Transverse colon (tissue), 4 donors: Measurements from ENCODE around the gene CNNM2. TPM values are rescaled to one million over a fixed set of nuclear protein-coding genes. Genes with fewer than 3 reads are reported as not detected.

Experiments used
- DNase-seq: peaks from one replicate; pipeline ENCODE4 v3.0.0-alpha.2; 2019
- H3K27ac ChIP-seq, 4 donors: fragments of 200-600 bp; sonication (generic); 2 replicates each; pipeline ENCODE4 v1.5.1; 2016 to 2018; ENCODE audit warnings: inconsistent platforms in 4 of 4
- H3K27me3 ChIP-seq: fragments of 200-600 bp; sonication (generic); 2 replicates; pipeline ENCODE4 v1.5.1; 2017; ENCODE audit warnings: inconsistent platforms
- H3K36me3 ChIP-seq, 4 donors: fragments of 200-600 bp; sonication (generic); 2 replicates each; pipeline ENCODE4 v1.5.1; 2017 to 2019; ENCODE audit warnings: inconsistent platforms in 4 of 4
- H3K4me1 ChIP-seq, 4 donors: fragments of 200-600 bp; sonication (generic); 2 replicates each; pipeline ENCODE4 v1.5.1; 2017 to 2020; ENCODE audit warnings: inconsistent platforms in 4 of 4
- H3K4me3 ChIP-seq, 4 donors: fragments of 200-600 bp; sonication (generic); 1 replicate in 1 of 4; 2 replicates in 3 of 4; pipeline versions ENCODE4 v1.5.1 to v1.6.1; 2017 to 2019; ENCODE audit warnings: inconsistent platforms in 4 of 4
- H3K9me3 ChIP-seq, 2 donors: fragments of 200-600 bp; sonication (generic); 2 replicates each; pipeline ENCODE4 v1.5.1; 2017 to 2019; ENCODE audit warnings: inconsistent platforms in 2 of 2
- EP300 ChIP-seq: sonication (generic); formaldehyde crosslinking; IDR thresholded peaks from one replicate; pipeline ENCODE4 v1.6.1; 2017; ENCODE audit warnings: antibody characterized with exemption, low read depth
- POLR2A ChIP-seq: fragments of 450-650 bp; IDR thresholded peaks from one replicate; pipeline ENCODE4 v1.6.1; 2016; ENCODE audit warnings: antibody characterized with exemption, mild to moderate bottlenecking, moderate library complexity
- POLR2AphosphoS5 ChIP-seq, 3 donors: sonication (generic); formaldehyde crosslinking; IDR thresholded peaks; one replicate each; pipeline ENCODE4 v1.6.1; 2016; ENCODE audit warnings: antibody characterized with exemption in 3 of 3
- WGBS, 2 donors: methylation state at CpG; one replicate each; pipeline ENCODE4 v1.1.5; 2018; ENCODE audit warnings: low coverage in 1 of 2; 5-methylcytosine and 5-hydroxymethylcytosine counted together
- in situ Hi-C, 4 donors: fragments of 200-750 bp; cut with MboI; loops; one replicate each; pipeline versions ENCODE4 v1.15.0 to v1.15.1; 2017; ENCODE audit warnings: low sequenced_read_pairs in 3 of 4, low pct_ligation_motif_present in 1 of 4, low pct_unique_long_range_greater_than_20kb in 1 of 4
- intact Hi-C: fragments of 100-400 bp; cut with DNase I; formaldehyde crosslinking; loops from one replicate; pipeline ENCODE4 v1.15.1; 2023; ENCODE audit warnings: low total_unique reads
- total RNA-seq, 4 donors: library from RNA; depleted of rRNA; stranded (reverse); fragments of >200 nt; gene quantifications; one replicate each; pipeline ENCODE4 v1.1.0, GENCODE V29; 2016
- TF ChIP-seq, protein P1 (sequence below), 5 experiments: fragments of 200-600 bp in 3 of 5; fragments of 450-650 bp in 2 of 5; sonication (generic) in 3 of 5; IDR thresholded peaks; 1 replicate in 2 of 5; 2 replicates in 3 of 5; pipeline ENCODE4 v1.5.1; 2016 to 2017; ENCODE audit warnings: antibody characterized with exemption in 5 of 5, inconsistent platforms in 3 of 5, mild to moderate bottlenecking in 2 of 5, moderate library complexity in 1 of 5

CNNM2 gene
- total RNA-seq, 4 donors from 2014 or later = 48.0 to 144 (median 100) TPM

DNA sequence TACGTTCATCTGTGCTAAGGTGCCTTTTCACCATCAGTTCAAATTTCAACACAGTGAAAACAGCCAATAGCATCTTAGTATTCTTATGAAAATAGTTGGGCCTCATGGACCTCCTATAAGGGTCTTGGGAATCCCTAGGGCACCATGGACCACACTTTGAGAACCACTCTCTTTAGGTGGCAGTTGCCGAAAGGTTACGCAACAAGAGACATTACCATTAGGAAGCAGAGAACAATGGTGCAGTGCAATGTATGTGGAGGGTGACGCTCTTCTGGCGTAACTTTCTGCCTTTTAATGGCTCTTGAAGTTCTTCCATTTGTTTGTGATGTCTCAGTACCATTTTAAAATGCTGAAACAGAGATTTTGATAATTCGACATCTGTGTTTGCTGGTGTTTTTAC lies 131.1 kb downstream of the CNNM2 start:
- in situ Hi-C loops (no loop called here), intact Hi-C loops (no loop called here)
- no peak overlapping the region for H3K27ac ChIP-seq
- 87 to 100% methylated on average over 4 to 6 of the region's 6 CpGs for WGBS, 2 donors
- DNase-seq = no peak
- H3K4me3 ChIP-seq = no peak overlapping the region
- H3K36me3 ChIP-seq = no peaks in the 10 kb centered on the region
- H3K4me1 ChIP-seq = peaks cover 0 to 6% (median 0%) of the 10 kb centered on the region in 4 donors
- no peaks in the 10 kb centered on the region for H3K27me3 ChIP-seq
- TF ChIP-seq, protein P1, sequence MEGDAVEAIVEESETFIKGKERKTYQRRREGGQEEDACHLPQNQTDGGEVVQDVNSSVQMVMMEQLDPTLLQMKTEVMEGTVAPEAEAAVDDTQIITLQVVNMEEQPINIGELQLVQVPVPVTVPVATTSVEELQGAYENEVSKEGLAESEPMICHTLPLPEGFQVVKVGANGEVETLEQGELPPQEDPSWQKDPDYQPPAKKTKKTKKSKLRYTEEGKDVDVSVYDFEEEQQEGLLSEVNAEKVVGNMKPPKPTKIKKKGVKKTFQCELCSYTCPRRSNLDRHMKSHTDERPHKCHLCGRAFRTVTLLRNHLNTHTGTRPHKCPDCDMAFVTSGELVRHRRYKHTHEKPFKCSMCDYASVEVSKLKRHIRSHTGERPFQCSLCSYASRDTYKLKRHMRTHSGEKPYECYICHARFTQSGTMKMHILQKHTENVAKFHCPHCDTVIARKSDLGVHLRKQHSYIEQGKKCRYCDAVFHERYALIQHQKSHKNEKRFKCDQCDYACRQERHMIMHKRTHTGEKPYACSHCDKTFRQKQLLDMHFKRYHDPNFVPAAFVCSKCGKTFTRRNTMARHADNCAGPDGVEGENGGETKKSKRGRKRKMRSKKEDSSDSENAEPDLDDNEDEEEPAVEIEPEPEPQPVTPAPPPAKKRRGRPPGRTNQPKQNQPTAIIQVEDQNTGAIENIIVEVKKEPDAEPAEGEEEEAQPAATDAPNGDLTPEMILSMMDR (IDR thresholded peaks at IDR 0.05) = no peak
- TF ChIP-seq EP300 = no peak
- no peak for TF ChIP-seq POLR2A
- TF ChIP-seq POLR2AphosphoS5 (IDR thresholded peaks at IDR 0.05) = no peak
- H3K9me3 ChIP-seq = no peaks in the 10 kb centered on the region

DNA sequence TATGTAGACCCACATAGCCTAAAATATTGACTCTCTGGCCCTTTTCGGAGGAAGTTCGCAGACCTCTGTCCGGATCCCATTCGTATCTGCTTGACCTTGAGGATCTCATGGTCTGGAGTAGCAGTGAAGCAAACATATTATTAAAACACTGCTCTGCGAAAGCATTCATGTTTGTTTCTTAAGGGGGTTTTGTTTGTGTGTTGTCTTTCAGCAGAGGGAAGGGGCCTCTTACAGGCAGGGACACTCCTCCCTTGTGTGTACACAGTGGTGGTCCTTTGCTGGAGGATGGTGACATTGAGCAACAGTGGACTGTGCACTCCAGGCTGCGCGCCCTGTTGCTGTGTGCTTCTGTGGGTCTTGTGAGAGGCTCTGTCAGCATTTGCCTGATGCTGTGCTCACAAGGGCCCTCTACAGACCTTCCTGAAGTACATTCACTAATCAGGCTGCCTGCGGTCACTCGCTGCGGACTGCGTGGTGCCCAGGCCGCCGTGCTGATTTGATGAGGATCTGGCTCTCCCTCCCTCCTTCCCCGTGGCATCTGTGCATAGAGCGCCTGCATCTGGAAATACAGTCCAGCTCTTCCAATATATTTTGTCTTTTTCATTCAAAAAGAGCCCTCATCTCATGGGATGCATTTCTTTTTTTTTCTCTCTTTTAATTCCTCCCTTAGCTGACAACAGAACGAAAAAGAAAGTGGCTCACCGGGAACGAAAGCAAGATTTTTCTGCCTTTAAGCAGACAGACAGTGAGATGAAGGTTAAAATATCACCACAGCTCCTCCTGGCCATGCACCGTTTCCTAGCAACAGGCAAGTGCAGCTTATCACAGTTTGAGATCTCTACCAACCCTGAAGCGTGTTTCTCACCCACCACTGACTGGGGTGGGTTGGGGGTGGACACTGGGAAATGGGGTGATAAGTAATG lies 135.8 kb downstream of the CNNM2 start:
- in situ Hi-C loops = loop anchor here in 3 of 4 donors (10.0 to 25.0 kb wide), 2 partner anchors 129 to 317 kb away; partner anchors contain the start of gene WBP1L (in 2 of the 3)
- no peaks in the 10 kb centered on the region for H3K9me3 ChIP-seq
- peak; percentile 51 for DNase-seq
- H3K36me3 ChIP-seq = no peaks in the 10 kb centered on the region
- intact Hi-C loops = no loop called here
- peak overlapping the region in 2 of 4 donors; percentile 11 to 27 for H3K4me3 ChIP-seq
- H3K27ac ChIP-seq = peak overlapping the region in 3 of 4 donors; percentile 34 to 70 (median 45)
- TF ChIP-seq, protein P1 (IDR thresholded peaks at IDR 0.05) = peak in 1 of 5 experiments; percentile 22
- TF ChIP-seq EP300 = no peak
- H3K4me1 ChIP-seq = peaks cover 0 to 6% (median 0%) of the 10 kb centered on the region in 4 donors
- 49 to 62% methylated on average over 12 to 20 of the region's 20 CpGs for WGBS, 2 donors
- H3K27me3 ChIP-seq = no peaks in the 10 kb centered on the region

DNA sequence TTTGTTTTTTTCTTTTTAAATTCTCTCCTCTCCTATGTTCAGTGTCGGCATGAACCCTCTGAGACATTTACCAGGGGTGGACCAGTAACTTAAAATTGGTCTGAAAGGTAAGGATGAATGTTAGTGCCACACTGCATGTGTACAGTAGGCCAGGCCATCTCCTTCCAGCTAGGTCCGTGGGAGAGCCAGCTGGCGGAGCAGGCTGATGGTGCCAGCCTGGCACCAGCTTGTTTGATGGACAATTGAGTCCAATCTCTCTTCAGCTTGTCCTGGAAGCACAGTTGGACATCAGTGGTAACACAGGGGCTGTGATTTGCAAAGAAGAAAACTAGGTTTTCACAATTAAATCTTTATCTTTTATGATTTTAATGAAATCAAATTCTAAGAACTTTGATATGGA lies 136.5 kb downstream of the CNNM2 start:
- TF ChIP-seq POLR2AphosphoS5 (IDR thresholded peaks at IDR 0.05) = no peak
- Histone ChIP-seq H3K27ac (peak overlapping the region in 1 of 4 donors; percentile 45), H3K9me3 (no peaks in the 10 kb centered on the region), H3K4me3 (no peak overlapping the region), H3K27me3 (no peaks in the 10 kb centered on the region), H3K4me1 (peaks cover 0 to 6% (median 0%) of the 10 kb centered on the region in 4 donors), H3K36me3 (no peaks in the 10 kb centered on the region)
- no peak for DNase-seq
- intact Hi-C loops (no loop called here), in situ Hi-C loops (loop anchor here in 3 of 4 donors (10.0 to 25.0 kb wide), 2 partner anchors 130 to 317 kb away; partner anchors contain the start of gene WBP1L (in 2 of the 3))
- WGBS, 2 donors = 82 to 83% methylated on average over 3 of the region's 3 CpGs

DNA sequence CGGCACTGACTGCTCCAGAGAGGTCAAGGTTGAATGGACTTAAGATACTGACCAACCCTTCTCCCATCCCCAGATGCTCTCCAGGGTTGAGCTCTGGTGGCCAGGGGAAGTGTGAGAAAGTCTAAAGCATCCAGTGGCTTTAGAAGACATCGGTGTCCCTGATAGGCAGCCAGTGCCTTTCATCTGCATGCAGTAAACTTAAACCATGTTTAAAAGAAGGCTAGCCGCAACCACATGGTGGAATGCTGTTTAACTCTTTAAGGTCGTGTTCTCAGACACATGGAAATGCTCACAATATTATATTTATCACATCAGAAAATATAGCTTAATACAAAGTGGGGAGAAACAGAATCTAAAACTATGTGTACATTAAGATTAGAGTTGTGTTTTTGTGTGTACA lies 137.0 kb downstream of the CNNM2 start:
- Histone ChIP-seq H3K27ac (no peak overlapping the region), H3K27me3 (no peaks in the 10 kb centered on the region), H3K4me1 (peaks cover 0 to 6% (median 0%) of the 10 kb centered on the region in 4 donors), H3K36me3 (no peaks in the 10 kb centered on the region), H3K9me3 (no peaks in the 10 kb centered on the region), H3K4me3 (no peak overlapping the region)
- in situ Hi-C loops (loop anchor here in 3 of 4 donors (10.0 to 25.0 kb wide), 2 partner anchors 130 to 318 kb away; partner anchors contain the start of gene WBP1L (in 2 of the 3)), intact Hi-C loops (no loop called here)
- TF ChIP-seq, protein P1 (IDR thresholded peaks at IDR 0.05) = no peak
- no peak for TF ChIP-seq POLR2AphosphoS5 (IDR thresholded peaks at IDR 0.05)
- TF ChIP-seq POLR2A = no peak
- TF ChIP-seq EP300 = no peak
- 56 to 78% methylated on average over 3 to 4 of the region's 4 CpGs for WGBS, 2 donors
- no peak for DNase-seq
